Thyroid gland (tissue), 4 donors: ENCODE data around the gene CMPK1. TPM values are rescaled to one million over a fixed set of nuclear protein-coding genes. Genes with fewer than 3 reads are reported as not detected.
"Not testable (repeated sequence)": the region's sequence is repeated elsewhere in the genome, so short reads cannot be mapped to it uniquely, and the experiment has no call there.

Source experiments
- DNase-seq, 2 donors: peaks; one replicate each; pipeline ENCODE4 v3.0.0-alpha.2; 2019
- H3K27ac ChIP-seq, 3 donors: fragments of 200-600 bp; sonication (generic); 1 replicate in 2 of 3; 2 replicates in 1 of 3; pipeline ENCODE4 v1.5.1; 2016 to 2019; ENCODE audit warnings: mild to moderate bottlenecking in 1 of 3, moderate library complexity in 1 of 3
- H3K27me3 ChIP-seq: fragments of 200-600 bp; sonication (generic); one replicate; pipeline ENCODE4 v1.5.1; 2019
- H3K36me3 ChIP-seq, 2 donors: fragments of 200-600 bp; sonication (generic); one replicate each; pipeline ENCODE4 v1.5.1; 2016 to 2019
- H3K4me1 ChIP-seq, 2 donors: fragments of 200-600 bp; sonication (generic); one replicate each; pipeline ENCODE4 v1.5.1; 2017 to 2019
- H3K4me3 ChIP-seq, 3 donors: fragments of 200-600 bp; sonication (generic); replicated peaks in 1 of 3; 1 replicate in 2 of 3; 2 replicates in 1 of 3; pipeline ENCODE4 v1.5.1; 2016; ENCODE audit warnings: mild to moderate bottlenecking in 1 of 3
- H3K9me3 ChIP-seq: fragments of 200-600 bp; sonication (generic); one replicate; pipeline ENCODE4 v1.5.1; 2017
- POLR2A ChIP-seq, 2 donors: fragments of 450-650 bp; IDR thresholded peaks; one replicate each; pipeline ENCODE4 v1.6.1; 2017; ENCODE audit warnings: antibody characterized with exemption in 2 of 2, mild to moderate bottlenecking in 2 of 2, moderate library complexity in 1 of 2
- WGBS, 2 donors: methylation state at CpG; one replicate each; pipeline ENCODE4 v1.1.5; 2017; 5-methylcytosine and 5-hydroxymethylcytosine counted together
- intact Hi-C: fragments of 100-400 bp; cut with DNase I; formaldehyde crosslinking; loops from one replicate; pipeline ENCODE4 v1.15.1; 2023
- total RNA-seq, 4 donors: library from RNA; depleted of rRNA; stranded (reverse); fragments of >200 nt; gene quantifications; one replicate each; pipeline ENCODE4 v1.2.3, GENCODE V29; 2016
- TF ChIP-seq, protein P1 (sequence below), 6 experiments: fragments of 200-600 bp in 3 of 6; fragments of 450-650 bp in 3 of 6; sonication (generic) in 3 of 6; IDR thresholded peaks; one replicate each; pipeline ENCODE4 v1.5.1; 2016 to 2019; ENCODE audit warnings: antibody characterized with exemption in 6 of 6, mild to moderate bottlenecking in 2 of 6, inconsistent platforms in 1 of 6, moderate library complexity in 1 of 6

CMPK1 gene
- total RNA-seq, 4 donors from 2014 or later = 122 to 147 (median 134) TPM

- intact Hi-C loops = loop anchor here (10.0 kb wide), 1 partner anchor 153 kb away; no protein-coding TSS in a partner anchor
- 88 to 99% methylated on average over 6 of the region's 6 CpGs for WGBS, 2 donors
- peaks cover 9 to 33% of the 10 kb centered on the region in 2 donors for H3K4me1 ChIP-seq
Measured at GRCh38 chr1:47337350-47337749, 3.8 kb downstream of the CMPK1 start.

GRCh38 chr1:47338249-47339077, 4.9 kb downstream of the CMPK1 start:
- TF ChIP-seq, protein P1, sequence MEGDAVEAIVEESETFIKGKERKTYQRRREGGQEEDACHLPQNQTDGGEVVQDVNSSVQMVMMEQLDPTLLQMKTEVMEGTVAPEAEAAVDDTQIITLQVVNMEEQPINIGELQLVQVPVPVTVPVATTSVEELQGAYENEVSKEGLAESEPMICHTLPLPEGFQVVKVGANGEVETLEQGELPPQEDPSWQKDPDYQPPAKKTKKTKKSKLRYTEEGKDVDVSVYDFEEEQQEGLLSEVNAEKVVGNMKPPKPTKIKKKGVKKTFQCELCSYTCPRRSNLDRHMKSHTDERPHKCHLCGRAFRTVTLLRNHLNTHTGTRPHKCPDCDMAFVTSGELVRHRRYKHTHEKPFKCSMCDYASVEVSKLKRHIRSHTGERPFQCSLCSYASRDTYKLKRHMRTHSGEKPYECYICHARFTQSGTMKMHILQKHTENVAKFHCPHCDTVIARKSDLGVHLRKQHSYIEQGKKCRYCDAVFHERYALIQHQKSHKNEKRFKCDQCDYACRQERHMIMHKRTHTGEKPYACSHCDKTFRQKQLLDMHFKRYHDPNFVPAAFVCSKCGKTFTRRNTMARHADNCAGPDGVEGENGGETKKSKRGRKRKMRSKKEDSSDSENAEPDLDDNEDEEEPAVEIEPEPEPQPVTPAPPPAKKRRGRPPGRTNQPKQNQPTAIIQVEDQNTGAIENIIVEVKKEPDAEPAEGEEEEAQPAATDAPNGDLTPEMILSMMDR (IDR thresholded peaks at IDR 0.05) = no peak
- no peak for TF ChIP-seq POLR2A (IDR thresholded peaks at IDR 0.05)
- H3K4me1 ChIP-seq = peaks cover 9 to 25% of the 10 kb centered on the region in 2 donors
- H3K4me3 ChIP-seq = no peak overlapping the region
- no peak for DNase-seq
- H3K36me3 ChIP-seq = no peaks in the 10 kb centered on the region
- no peaks in the 10 kb centered on the region for H3K27me3 ChIP-seq
- H3K9me3 ChIP-seq = no peaks in the 10 kb centered on the region
- intact Hi-C loops = loop anchor here (10.0 kb wide), 1 partner anchor 154 kb away; no protein-coding TSS in a partner anchor
- no peak overlapping the region for H3K27ac ChIP-seq

More at GRCh38 chr1:47337350-47337749, 3.8 kb downstream of the CMPK1 start:
- Histone ChIP-seq H3K4me3 (no peak overlapping the region), H3K9me3 (no peaks in the 10 kb centered on the region), H3K27me3 (no peaks in the 10 kb centered on the region), H3K27ac (no peak overlapping the region), H3K36me3 (no peaks in the 10 kb centered on the region)
- no peak for TF ChIP-seq POLR2A (IDR thresholded peaks at IDR 0.05)
- TF ChIP-seq, protein P1 (IDR thresholded peaks at IDR 0.05) = no peak
- no peak for DNase-seq

DNA sequence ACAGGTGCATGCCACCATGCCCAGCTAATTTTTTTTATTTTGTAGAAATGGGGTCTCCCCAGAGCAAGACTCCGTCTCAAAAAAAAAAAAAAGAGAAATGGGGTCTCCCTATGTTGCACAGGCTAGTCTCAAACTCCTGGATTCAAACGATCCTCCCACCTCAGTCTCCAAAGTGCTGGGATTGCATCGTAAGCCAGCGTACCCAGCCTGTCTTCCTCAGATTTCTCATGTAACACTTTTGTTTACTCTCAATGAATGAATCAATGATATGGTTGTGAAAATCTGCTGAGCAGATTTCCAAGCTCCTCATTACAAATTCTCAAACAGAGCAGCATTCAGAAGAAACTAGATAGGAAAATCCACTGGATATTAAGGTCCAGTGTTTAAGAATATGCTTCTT, 6.6 kb downstream of the CMPK1 start:
- no peaks in the 10 kb centered on the region for H3K27me3 ChIP-seq
- DNase-seq = no peak
- H3K36me3 ChIP-seq = no peaks in the 10 kb centered on the region
- no peak overlapping the region for H3K27ac ChIP-seq
- WGBS, 2 donors = 89 to 95% methylated on average over 4 of the region's 4 CpGs
- no peaks in the 10 kb centered on the region for H3K9me3 ChIP-seq
- peaks cover 5 to 19% of the 10 kb centered on the region in 2 donors for H3K4me1 ChIP-seq
- intact Hi-C loops = no loop called here
- TF ChIP-seq, protein P1 (IDR thresholded peaks at IDR 0.05) = no peak
- no peak for TF ChIP-seq POLR2A (IDR thresholded peaks at IDR 0.05)
- no peak overlapping the region for H3K4me3 ChIP-seq

DNA sequence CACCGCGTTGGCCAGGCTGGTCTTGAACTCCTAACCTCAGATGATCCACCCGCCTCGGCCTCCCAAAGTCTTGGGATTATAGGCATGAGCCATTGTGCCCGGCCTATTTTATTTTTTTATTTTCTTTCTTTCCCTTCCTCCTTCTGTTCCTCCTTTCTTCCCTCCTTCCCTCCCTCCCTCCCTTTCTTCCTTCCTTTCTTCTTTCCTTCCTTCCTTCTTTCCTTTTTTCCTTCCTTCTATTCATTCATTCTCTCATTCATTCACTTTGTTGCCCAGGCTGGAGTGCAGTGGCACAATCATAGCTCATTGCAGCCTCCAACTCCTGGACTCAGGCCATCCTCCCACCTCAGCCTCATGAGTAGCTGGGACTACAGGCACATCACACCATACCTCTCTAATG, 13.4 kb downstream of the CMPK1 start:
- H3K36me3 ChIP-seq, DNase-seq, intact Hi-C loops, H3K4me1 ChIP-seq, H3K27ac ChIP-seq, H3K9me3 ChIP-seq, H3K4me3 ChIP-seq, H3K27me3 ChIP-seq: not testable (repeated sequence)
- 95 to 98% methylated on average over 5 of the region's 5 CpGs for WGBS, 2 donors

GRCh38 chr1:47347735-47348134, 14.1 kb downstream of the CMPK1 start:
- intact Hi-C loops = no loop called here
- no peak overlapping the region for H3K27ac ChIP-seq
- no peak overlapping the region for H3K4me3 ChIP-seq
- no peaks in the 10 kb centered on the region for H3K36me3 ChIP-seq
- H3K4me1 ChIP-seq = peaks cover 0 to 3% of the 10 kb centered on the region in 2 donors
- H3K9me3 ChIP-seq = no peaks in the 10 kb centered on the region
- WGBS, 2 donors = 91 to 95% methylated on average over 9 of the region's 9 CpGs
- no peaks in the 10 kb centered on the region for H3K27me3 ChIP-seq
- TF ChIP-seq POLR2A (IDR thresholded peaks at IDR 0.05) = no peak
- TF ChIP-seq, protein P1 (IDR thresholded peaks at IDR 0.05) = no peak
- no peak for DNase-seq
